ENCODE results near the gene NDUFA12.

DNA sequence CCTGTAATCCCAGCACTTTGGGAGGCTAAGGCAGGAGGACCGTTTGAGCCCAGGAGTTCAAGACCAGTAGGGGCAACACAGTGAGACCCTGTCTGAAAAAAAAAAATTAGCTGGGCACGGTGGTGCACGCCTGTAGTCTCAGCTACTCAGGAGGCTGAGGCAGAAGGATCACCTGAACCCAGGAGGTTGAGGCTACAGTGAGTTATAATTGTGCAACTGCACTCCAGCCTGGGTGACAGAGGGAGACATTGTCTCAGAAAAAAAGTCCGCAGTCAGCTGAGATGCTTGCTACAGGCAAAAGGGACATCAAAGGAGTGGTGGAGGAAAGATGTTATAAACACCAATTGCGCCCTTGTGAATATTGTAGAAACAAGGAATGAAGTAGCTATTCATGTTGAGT lies 77.8 kb downstream of the NDUFA12 start:
- no peak for TF ChIP-seq GATA3 (IDR thresholded peaks at IDR 0.05; ENCODE audit: low read depth, low read length)
- TF ChIP-seq GATA2 (IDR thresholded peaks at IDR 0.05; ENCODE audit: low read depth, low read length), result no peak
